ENCODE measurements around the gene SLC43A2.

The SLC43A2 gene

DNA sequence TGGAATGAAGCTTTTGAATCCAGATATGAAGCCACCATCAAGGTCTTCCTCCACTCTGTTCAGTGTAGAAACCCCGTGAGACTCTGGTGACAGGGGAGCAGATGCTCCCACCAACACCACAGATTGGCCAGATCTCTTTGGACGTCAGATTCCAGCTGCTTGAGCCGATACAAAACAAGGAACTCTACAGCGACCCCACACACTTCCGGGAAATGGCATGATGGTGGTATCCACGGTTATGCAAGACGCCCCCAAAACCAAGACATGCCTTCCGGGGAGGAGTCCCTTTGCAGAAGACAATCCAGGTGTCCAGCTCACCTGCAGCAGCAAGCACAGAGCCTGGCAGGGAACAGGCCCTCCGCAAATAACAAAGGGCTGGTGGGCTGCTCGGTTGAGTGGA, 46.3 kb downstream of the SLC43A2 start:
- H3K4me3 ChIP-seq (ENCODE audit: low read depth, low read length), result no peak overlapping the region
- TF ChIP-seq, protein P1, sequence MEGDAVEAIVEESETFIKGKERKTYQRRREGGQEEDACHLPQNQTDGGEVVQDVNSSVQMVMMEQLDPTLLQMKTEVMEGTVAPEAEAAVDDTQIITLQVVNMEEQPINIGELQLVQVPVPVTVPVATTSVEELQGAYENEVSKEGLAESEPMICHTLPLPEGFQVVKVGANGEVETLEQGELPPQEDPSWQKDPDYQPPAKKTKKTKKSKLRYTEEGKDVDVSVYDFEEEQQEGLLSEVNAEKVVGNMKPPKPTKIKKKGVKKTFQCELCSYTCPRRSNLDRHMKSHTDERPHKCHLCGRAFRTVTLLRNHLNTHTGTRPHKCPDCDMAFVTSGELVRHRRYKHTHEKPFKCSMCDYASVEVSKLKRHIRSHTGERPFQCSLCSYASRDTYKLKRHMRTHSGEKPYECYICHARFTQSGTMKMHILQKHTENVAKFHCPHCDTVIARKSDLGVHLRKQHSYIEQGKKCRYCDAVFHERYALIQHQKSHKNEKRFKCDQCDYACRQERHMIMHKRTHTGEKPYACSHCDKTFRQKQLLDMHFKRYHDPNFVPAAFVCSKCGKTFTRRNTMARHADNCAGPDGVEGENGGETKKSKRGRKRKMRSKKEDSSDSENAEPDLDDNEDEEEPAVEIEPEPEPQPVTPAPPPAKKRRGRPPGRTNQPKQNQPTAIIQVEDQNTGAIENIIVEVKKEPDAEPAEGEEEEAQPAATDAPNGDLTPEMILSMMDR (IDR thresholded peaks at IDR 0.05; ENCODE audit: borderline replicate concordance, insufficient read depth, low read depth, low read length), result no peak

DNA sequence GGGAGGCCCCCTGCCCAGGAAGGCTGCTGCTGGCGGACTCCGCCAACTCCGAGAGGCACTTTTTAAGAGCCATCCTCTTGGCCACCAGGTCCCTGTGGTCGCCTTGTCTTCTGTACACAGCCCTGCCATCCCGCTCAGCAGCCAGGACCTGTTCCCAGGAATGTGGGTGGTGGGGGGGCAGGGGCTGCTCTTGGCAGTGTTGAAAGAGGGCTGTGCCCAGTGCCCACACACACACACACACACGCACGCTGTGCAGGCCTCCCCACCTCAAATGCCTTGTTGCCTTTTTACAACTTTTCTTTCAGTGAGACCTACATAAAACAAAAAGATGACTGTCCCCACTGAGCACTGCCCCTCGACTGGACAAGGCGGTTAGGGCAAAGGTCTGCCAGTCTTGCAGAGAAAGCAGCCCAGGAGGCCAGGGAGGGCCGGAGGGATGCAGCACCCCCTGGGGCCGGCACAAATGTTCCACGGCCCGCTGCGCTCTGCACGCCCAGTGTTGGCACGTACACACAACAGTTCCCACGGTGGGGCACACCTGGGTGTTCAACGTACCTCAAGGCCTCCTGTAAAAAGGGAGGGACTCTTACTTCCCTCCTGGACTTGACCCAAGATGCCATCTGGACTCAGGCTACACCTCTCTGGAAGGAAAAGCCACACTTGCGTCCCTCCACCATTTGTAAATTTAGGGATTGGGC, 47.5 kb downstream of the SLC43A2 start:
- H3K4me3 ChIP-seq (ENCODE audit: low read depth, low read length), result no peak overlapping the region
- TF ChIP-seq, protein P1 (IDR thresholded peaks at IDR 0.05; ENCODE audit: borderline replicate concordance, insufficient read depth, low read depth, low read length), result no peak

DNA sequence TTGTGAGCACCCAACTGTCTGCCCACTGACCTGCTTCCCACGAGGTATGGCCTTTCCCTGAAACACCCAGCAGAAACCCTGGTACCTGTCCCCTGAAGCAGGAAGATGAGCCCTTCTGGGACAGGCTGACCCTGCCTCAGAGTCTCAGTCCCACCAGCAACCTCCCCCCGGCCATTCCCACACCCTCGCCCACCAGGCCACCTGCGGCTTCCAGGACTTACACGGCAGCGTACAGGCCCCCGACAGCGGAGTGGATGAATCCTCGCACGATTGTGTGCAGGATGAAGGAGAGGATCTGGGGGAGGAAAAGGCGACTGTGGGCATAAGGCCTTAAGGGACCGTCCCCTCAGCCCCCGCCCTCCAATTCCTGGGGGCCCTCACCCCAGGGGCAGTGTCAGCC, 50.6 kb downstream of the SLC43A2 start:
- no peak overlapping the region for H3K4me3 ChIP-seq (ENCODE audit: low read depth, low read length)
- TF ChIP-seq, protein P1 (IDR thresholded peaks at IDR 0.05; ENCODE audit: borderline replicate concordance, insufficient read depth, low read depth, low read length), result no peak

DNA sequence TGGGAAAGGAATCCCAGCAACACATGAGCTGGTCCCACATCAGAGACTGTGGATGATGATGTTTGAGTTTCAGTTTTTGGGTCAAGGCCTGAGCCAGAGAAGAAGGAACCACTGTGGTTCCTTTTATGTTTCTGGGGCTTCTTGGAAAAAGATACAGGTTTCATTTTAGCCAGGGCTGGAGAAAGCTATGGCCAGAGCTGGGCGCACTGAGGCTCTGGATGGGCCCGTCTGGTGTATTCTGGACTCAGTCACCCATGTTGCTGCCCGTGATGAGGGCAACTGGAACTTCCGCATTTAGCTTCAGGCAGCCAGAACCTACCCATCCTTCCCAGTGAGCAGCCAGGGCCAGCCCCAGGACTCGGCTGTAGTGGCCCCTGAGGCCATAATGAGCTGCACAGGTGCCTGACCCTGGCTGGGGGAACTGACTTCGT, 51.0 kb downstream of the SLC43A2 start:
- H3K4me3 ChIP-seq (ENCODE audit: low read depth, low read length), result no peak overlapping the region
- TF ChIP-seq, protein P1 (IDR thresholded peaks at IDR 0.05; ENCODE audit: borderline replicate concordance, insufficient read depth, low read depth, low read length), result no peak

DNA sequence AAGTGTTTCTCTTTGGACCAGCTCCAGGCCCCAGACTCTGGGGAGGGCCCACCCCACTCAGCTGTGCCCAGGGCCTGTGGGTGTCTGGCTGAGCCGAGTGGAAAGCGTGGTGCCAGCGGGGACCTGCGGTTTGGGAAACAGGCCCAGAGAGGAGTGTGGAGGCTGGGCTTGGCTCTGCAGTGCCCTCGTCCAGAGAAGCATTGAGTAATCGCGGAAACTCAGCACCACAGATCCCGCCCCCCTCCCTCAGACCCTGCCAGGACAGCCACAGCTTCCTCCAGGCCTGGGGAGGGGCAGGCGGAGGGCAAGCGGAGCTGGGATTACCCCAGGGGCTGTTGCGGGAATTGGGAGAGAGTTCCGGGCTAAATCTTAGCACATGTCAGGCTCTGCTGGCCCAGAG, 51.5 kb downstream of the SLC43A2 start:
- TF ChIP-seq, protein P1 (IDR thresholded peaks at IDR 0.05; ENCODE audit: borderline replicate concordance, insufficient read depth, low read depth, low read length), result no peak
- H3K4me3 ChIP-seq (ENCODE audit: low read depth, low read length), result peak overlapping the region; percentile 15

- TF ChIP-seq, protein P1 (IDR thresholded peaks at IDR 0.05; ENCODE audit: borderline replicate concordance, insufficient read depth, low read depth, low read length), result no peak
- no peak overlapping the region for H3K4me3 ChIP-seq (ENCODE audit: low read depth, low read length)
Observed at GRCh38 chr17:1576500-1576899, 52.1 kb downstream of the SLC43A2 start.

GRCh38 chr17:1574697-1575471, 53.8 kb downstream of the SLC43A2 start:
- TF ChIP-seq, protein P1 (IDR thresholded peaks at IDR 0.05; ENCODE audit: borderline replicate concordance, insufficient read depth, low read depth, low read length), result no peak
- no peak overlapping the region for H3K4me3 ChIP-seq (ENCODE audit: low read depth, low read length)
